BLaER1 treated with 17β-estradiol and CSF1 and Interleukin-3, amounts not matched to agents 10 nM and 100 nM (cell line): ENCODE results near the gene WDR12.
"Not testable (repeated sequence)": the region's sequence is repeated elsewhere in the genome, so short reads cannot be mapped to it uniquely, and the experiment has no call there.

ENCODE experiments used
- H3K27ac ChIP-seq, 11 experiments: shearing (Covaris generic); formaldehyde crosslinking; 2 replicates each; pipeline ENCODE4 v1.8.1; 2022
- H3K27me3 ChIP-seq, 11 experiments: shearing (Covaris generic); formaldehyde crosslinking; 2 replicates each; pipeline ENCODE4 v1.8.1; 2022
- H3K36me3 ChIP-seq, 11 experiments: shearing (Covaris generic); formaldehyde crosslinking; 2 replicates each; pipeline ENCODE4 v1.8.1; 2022
- H3K4me1 ChIP-seq, 10 experiments: shearing (Covaris generic); formaldehyde crosslinking; 2 replicates each; pipeline ENCODE4 v1.8.1; 2022
- H3K4me2 ChIP-seq, 11 experiments: shearing (Covaris generic); formaldehyde crosslinking; 2 replicates each; pipeline ENCODE4 v1.8.1; 2022
- H3K4me3 ChIP-seq, 10 experiments: shearing (Covaris generic); formaldehyde crosslinking; 2 replicates each; pipeline ENCODE4 v1.8.1; 2022
- H3K9ac ChIP-seq, 11 experiments: shearing (Covaris generic); formaldehyde crosslinking; 2 replicates each; pipeline ENCODE4 v1.8.1; 2022
- H3K9me3 ChIP-seq, 11 experiments: shearing (Covaris generic); formaldehyde crosslinking; replicated peaks in 1 of 11; 2 replicates each; pipeline ENCODE4 v1.8.1; 2022
- H4K20me1 ChIP-seq, 11 experiments: shearing (Covaris generic); formaldehyde crosslinking; 2 replicates each; pipeline ENCODE4 v1.8.1; 2022
- Cebpa-rat ChIP-seq, 11 experiments: shearing (Covaris generic); IDR thresholded peaks; 2 replicates each; pipeline ENCODE4 v1.8.1; 2022

Gene WDR12

GRCh38 chr2:202870431-202871299, 40.8 kb downstream of the WDR12 start:
- H3K4me1 ChIP-seq = peaks cover 0 to 5% (median 0%) of the 10 kb centered on the region in 10 experiments; a peak in 3 of 20 replicates
- no peaks in the 10 kb centered on the region for H3K9me3 ChIP-seq
- no peaks in the 10 kb centered on the region for H3K36me3 ChIP-seq
- H3K4me2 ChIP-seq = peak overlapping the region; percentile 81 to 97 (median 88)
- no peaks in the 10 kb centered on the region for H4K20me1 ChIP-seq
- peak overlapping the region; percentile 37 to 89 (median 84); a peak in 21 of 22 replicates for H3K27ac ChIP-seq
- no peak for TF ChIP-seq Cebpa-rat (IDR thresholded peaks at IDR 0.05)
- H3K27me3 ChIP-seq = no peaks in the 10 kb centered on the region
- peak overlapping the region; percentile 67 to 95 (median 84) for H3K4me3 ChIP-seq
- peak overlapping the region; percentile 80 to 92 (median 87) for H3K9ac ChIP-seq

GRCh38 chr2:202861987-202862386, 49.5 kb downstream of the WDR12 start:
- no peak overlapping the region for H3K9ac ChIP-seq
- peaks cover 0 to 3% (median 0%) of the 10 kb centered on the region in 11 experiments; a peak in 3 of 22 replicates for H3K9me3 ChIP-seq
- H4K20me1 ChIP-seq = no peaks in the 10 kb centered on the region
- no peak for TF ChIP-seq Cebpa-rat (IDR thresholded peaks at IDR 0.05)
- H3K27ac ChIP-seq = no peak overlapping the region
- no peaks in the 10 kb centered on the region for H3K36me3 ChIP-seq
- no peaks in the 10 kb centered on the region for H3K27me3 ChIP-seq
- no peak overlapping the region for H3K4me2 ChIP-seq
- no peaks in the 10 kb centered on the region for H3K4me1 ChIP-seq
- no peak overlapping the region for H3K4me3 ChIP-seq

- Histone ChIP-seq H3K36me3 (no peaks in the 10 kb centered on the region), H3K9ac (no peak overlapping the region), H3K4me3 (no peak overlapping the region), H3K4me2 (no peak overlapping the region), H3K27me3 (no peaks in the 10 kb centered on the region), H3K9me3 (peaks cover 0 to 5% (median 0%) of the 10 kb centered on the region in 11 experiments; a peak in 3 of 22 replicates), H4K20me1 (no peaks in the 10 kb centered on the region), H3K27ac (no peak overlapping the region), H3K4me1 (no peaks in the 10 kb centered on the region)
- TF ChIP-seq Cebpa-rat (IDR thresholded peaks at IDR 0.05) = no peak
These were observed 52.9 kb downstream of the WDR12 start for GRCh38 chr2:202858601-202859000.

- H4K20me1 ChIP-seq, H3K4me3 ChIP-seq, H3K9me3 ChIP-seq, H3K27me3 ChIP-seq, H3K36me3 ChIP-seq: not testable (repeated sequence)
- H3K9ac ChIP-seq = peak overlapping the region in 3 of 11 experiments; percentile 9 to 35 (median 31); a peak in 4 of 22 replicates
- H3K27ac ChIP-seq = peak overlapping the region in 8 of 11 experiments; percentile 43 to 72 (median 60); a peak in 14 of 22 replicates
- H3K4me1 ChIP-seq = peaks cover 6 to 17% (median 12%) of the 10 kb centered on the region in 10 experiments; a peak in 15 of 20 replicates
- H3K4me2 ChIP-seq = peak overlapping the region in 10 of 11 experiments; percentile 16 to 71 (median 40); a peak in 16 of 22 replicates
These were observed 62.1 kb downstream of the WDR12 start for GRCh38 chr2:202849343-202849742.

- 0 out of 22 replicates have a peak, but pooled peaks of 1 of the 11 experiments have one; percentile 7 for TF ChIP-seq Cebpa-rat (IDR thresholded peaks at IDR 0.05)
- Histone ChIP-seq H3K27ac (peak overlapping the region in 8 of 11 experiments; percentile 43 to 72 (median 60); a peak in 13 of 22 replicates), H3K4me2 (peak overlapping the region in 10 of 11 experiments; percentile 16 to 71 (median 40); a peak in 17 of 22 replicates), H3K4me3 (no peak overlapping the region), H4K20me1 (no peaks in the 10 kb centered on the region), H3K27me3 (no peaks in the 10 kb centered on the region), H3K36me3 (no peaks in the 10 kb centered on the region), H3K4me1 (peaks cover 6 to 17% (median 12%) of the 10 kb centered on the region in 10 experiments; a peak in 15 of 20 replicates), H3K9ac (peak overlapping the region in 3 of 11 experiments; percentile 9 to 35 (median 31); a peak in 3 of 22 replicates), H3K9me3 (peaks cover 0 to 6% (median 2%) of the 10 kb centered on the region in 11 experiments; a peak in 13 of 22 replicates)
These were observed 62.7 kb downstream of the WDR12 start for GRCh38 chr2:202848813-202849212.

- Histone ChIP-seq H3K27me3 (no peaks in the 10 kb centered on the region), H4K20me1 (no peaks in the 10 kb centered on the region), H3K27ac (no peak overlapping the region), H3K4me3 (no peak overlapping the region), H3K9ac (no peak overlapping the region), H3K36me3 (peaks cover 0 to 8% (median 0%) of the 10 kb centered on the region in 11 experiments; a peak in 3 of 22 replicates), H3K9me3 (peaks cover 8 to 15% (median 11%) of the 10 kb centered on the region in 11 experiments), H3K4me1 (peaks cover 6 to 17% (median 12%) of the 10 kb centered on the region in 10 experiments; a peak in 15 of 20 replicates), H3K4me2 (peak overlapping the region in 2 of 11 experiments; percentile 53 to 71; a peak in 1 of 22 replicates)
- no peak for TF ChIP-seq Cebpa-rat (IDR thresholded peaks at IDR 0.05)
These were observed 63.6 kb downstream of the WDR12 start for GRCh38 chr2:202847693-202848524.

- Histone ChIP-seq H3K36me3 (peaks cover 0 to 9% (median 0%) of the 10 kb centered on the region in 11 experiments; a peak in 5 of 22 replicates), H3K9me3 (peaks cover 25 to 40% (median 31%) of the 10 kb centered on the region in 11 experiments), H4K20me1 (no peaks in the 10 kb centered on the region), H3K4me3 (no peak overlapping the region), H3K9ac (no peak overlapping the region), H3K4me1 (peaks cover 6 to 16% (median 12%) of the 10 kb centered on the region in 10 experiments; a peak in 15 of 20 replicates), H3K4me2 (no peak overlapping the region), H3K27ac (no peak overlapping the region), H3K27me3 (no peaks in the 10 kb centered on the region)
- TF ChIP-seq Cebpa-rat (IDR thresholded peaks at IDR 0.05) = no peak
These were observed 66.8 kb downstream of the WDR12 start for GRCh38 chr2:202844656-202845055.

GRCh38 chr2:202842690-202843089, 68.8 kb downstream of the WDR12 start:
- H3K27ac ChIP-seq = no peak overlapping the region
- no peak overlapping the region for H3K4me3 ChIP-seq
- H3K9me3 ChIP-seq = peaks cover 25 to 40% (median 30%) of the 10 kb centered on the region in 11 experiments
- H3K36me3 ChIP-seq = peaks cover 0 to 9% (median 0%) of the 10 kb centered on the region in 11 experiments; a peak in 5 of 22 replicates
- no peak overlapping the region for H3K9ac ChIP-seq
- H3K4me2 ChIP-seq = no peak overlapping the region
- TF ChIP-seq Cebpa-rat (IDR thresholded peaks at IDR 0.05) = no peak
- no peaks in the 10 kb centered on the region for H3K4me1 ChIP-seq
- no peaks in the 10 kb centered on the region for H3K27me3 ChIP-seq
- no peaks in the 10 kb centered on the region for H4K20me1 ChIP-seq
